NOMO-1 treated with dmso at 0.1 percent for 144 hours (cell line): ENCODE results near the gene DHRS12.
"Not testable (repeated sequence)": the region's sequence is repeated elsewhere in the genome, so short reads cannot be mapped to it uniquely, and the experiment has no call there.

Experiments used
- DNase-seq: peaks from one replicate; lab custom pipeline; 2025; ENCODE audit not compliant: unreplicated experiment; lab: John Stamatoyannopoulos, UW

Gene DHRS12

DNA sequence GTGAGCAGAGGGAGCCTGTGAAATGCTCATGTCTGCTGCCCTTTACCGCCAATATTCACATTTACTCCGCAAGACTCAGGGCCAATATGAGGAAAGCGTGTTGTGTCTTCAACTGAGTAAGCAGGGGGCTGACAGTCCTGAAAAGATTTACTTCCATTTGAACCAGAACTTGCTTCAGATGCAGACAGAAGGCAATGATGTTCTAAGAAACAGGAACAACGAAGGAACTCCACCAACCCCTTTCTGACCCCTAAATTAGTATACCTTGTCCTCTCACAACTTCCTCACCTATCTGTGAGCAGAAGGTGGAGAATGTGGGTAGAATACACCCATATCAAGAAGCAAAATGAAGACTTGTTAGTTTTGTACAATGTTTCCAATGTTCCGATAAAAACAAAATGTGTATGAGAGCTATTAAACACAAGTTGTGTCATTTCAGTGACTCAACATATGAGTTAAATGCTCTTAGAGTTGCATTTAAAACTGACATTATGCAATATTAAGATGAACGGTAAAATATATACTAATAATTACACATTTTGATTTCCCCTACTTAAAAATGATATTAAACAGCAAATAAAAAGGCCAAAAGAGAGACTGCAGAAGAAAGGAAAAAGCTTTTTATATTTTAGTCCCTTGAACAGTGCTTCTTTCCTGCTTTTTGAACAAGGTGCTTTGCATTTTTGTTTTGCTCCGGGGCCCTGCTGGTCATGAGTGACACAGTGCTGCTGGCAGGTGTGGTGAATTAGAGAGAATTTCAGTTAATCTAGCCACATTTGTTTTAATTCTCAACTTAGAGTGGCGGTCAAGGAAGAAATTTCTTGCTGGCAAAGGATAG is 25.0 kb upstream of the DHRS12 start:
- peak; percentile 29 for DNase-seq

DNA sequence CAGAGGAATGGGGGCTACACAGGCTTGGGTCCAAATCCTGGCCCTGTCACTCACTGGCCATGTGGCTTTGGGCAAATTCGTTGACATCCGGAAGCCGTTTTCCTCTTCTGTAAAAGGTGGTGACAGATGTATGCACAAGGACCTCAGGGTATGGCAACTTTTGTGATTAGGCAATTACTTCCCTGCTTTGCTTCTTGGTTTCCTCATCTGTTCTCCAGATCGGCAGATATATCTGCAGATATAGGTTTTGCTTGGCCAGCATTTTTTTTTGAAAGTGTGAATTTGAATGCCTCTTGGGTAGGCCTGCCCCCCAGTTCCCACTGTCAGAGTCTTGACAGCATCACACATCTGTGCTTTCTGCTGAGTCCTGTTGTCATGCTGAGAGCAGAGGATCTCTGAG is 23.3 kb upstream of the DHRS12 start:
- DNase-seq: peak; percentile 59

DNA sequence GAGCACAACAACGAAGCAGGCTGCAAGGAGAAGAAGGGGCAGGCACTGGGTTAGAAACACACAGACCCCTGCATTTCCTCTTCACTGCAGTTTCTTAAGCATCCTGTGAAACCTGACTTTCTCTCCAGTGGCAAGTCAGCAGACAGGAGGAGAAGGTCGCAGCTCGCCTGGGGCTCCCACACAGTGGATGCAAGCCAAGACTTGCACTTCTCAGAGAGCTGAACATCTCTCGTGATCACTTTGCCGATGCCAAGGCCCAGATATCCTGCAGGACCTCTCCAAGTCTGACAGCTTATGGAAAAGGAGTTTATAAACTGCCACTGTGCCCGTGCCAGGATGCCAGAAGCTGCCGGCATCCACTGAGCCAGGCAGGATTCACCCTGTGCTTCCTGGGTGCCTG is 22.6 kb upstream of the DHRS12 start:
- DNase-seq: no peak

GRCh38 chr13:51825681-51826254 is 21.8 kb upstream of the DHRS12 start:
- peak; percentile 36 for DNase-seq

- peak; percentile 89 for DNase-seq
Observed at GRCh38 chr13:51825165-51825592, 21.2 kb upstream of the DHRS12 start.

DNA sequence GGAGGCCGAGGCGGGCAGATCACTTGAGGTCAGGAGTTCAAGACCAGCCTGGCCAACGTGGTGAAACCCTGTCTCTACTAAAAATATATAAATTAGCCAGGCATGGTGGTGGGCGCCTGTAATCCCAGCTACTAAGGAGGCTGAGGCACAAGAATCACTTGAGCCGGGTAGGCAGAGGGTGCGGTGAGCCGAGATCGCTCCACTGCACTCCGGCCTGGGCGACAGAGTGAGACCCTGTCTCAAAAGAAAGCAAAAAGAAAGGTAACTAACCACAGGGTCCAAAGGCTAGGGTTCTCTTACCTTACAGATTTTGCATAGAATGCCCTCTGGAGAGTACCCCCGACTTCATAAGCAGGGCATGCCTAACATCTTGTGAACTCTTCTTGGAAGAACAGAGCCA is 20.7 kb upstream of the DHRS12 start:
- not testable (repeated sequence) for DNase-seq

- DNase-seq: no peak
Observed at GRCh38 chr13:51823863-51824262, 19.9 kb upstream of the DHRS12 start.

GRCh38 chr13:51823359-51823758 is 19.4 kb upstream of the DHRS12 start:
- no peak for DNase-seq

GRCh38 chr13:51822106-51822815 is 18.3 kb upstream of the DHRS12 start:
- DNase-seq: no peak

DNA sequence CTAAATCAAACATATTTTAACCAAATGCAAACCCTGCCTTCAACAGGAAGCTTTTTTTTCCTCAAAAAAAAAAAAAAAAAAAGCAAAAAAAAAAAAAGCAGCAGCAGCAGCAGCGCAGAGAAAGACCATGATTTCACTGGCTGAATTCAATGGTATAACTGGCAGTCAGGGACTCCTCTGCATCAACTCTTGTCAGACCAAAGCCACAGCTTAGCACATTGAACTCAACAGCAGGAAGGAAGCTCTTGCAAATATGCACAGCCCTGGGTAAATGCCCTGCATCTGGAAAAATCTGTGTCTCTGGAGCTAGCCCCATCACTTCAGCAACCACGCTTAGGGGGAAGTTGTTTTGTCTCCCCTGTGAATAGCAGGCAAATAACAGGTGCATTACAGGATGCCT is 17.6 kb upstream of the DHRS12 start:
- peak; percentile 46 for DNase-seq

DNA sequence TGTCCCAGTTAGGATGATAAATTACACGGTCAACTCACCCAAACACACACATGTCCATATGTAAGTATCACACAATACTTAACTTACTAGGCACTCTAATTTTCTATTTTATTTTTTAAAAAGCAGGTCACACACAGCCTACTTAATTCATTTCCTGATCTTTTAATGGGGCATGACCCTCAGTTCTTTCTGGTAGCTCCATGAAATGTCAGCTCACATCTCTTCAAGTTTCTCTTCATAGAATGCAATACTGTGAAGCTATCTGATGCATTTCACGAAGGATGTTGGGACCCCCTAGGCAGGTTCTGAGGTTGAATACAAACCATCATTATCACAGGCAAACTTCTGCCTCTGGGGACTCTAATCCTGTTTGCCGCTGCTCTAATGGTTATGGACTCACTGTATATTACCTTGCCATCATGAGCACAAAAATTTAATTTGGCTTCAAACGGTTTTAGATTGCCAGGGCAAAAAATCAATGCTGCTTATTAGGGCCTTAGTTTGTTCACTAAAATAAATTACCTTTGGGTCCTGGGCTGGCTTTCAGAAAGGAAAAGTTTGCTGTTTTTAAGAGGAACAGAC is 16.1 kb upstream of the DHRS12 start:
- no peak for DNase-seq

DNA sequence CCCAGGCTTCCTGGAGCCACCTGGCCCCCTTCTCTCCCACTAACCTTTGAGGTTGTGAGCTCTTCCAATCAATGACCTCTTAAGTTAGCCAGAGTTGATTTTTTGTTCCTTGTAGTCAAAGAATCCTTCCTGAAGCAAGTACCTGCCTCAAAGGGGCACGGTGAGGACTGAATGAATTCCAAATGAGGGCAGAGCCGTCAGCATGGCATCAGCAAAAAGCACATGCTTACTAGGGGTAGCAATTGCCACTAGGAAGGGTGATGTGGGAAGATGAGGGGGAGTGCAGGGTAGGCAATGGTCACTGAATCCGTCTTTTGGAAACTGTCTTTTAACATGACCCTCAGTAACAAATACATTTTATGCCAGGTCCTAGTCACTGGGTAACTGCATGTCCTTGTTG is 15.6 kb upstream of the DHRS12 start:
- no peak for DNase-seq

DNA sequence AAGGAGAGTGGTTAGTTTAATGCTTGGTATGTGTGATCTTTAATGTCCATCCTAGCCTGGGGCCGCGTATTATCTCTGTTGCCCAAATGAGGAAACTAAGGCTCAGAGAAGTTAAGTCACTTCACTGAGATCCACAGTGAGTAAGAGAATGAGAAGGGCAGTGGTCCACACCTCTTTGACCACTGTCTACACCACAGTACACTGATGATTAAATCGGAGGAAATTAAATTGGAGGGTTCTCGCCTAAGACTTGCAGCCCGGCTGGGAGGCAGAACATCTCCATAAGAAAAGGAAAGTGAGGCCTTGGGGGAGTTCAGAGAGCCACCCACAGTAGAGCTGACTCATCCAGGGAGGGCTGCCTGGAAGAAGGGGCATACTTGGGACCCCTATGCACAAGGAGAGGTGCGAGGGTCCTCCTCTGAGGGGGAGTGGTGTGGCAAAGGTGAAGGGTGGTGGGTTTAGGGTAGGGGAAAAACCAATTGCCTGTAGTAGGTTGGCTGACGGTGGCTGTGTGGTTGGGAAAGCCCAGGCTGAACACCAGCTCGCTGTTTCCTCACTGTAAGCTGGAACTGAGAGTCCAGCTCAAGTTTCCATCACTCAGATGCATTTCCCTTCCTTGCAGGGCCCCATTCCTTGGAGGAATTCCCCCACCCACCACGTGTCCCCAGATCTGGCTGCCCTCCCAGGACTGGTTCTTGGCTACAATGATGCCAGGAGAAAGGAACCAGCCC is 15.0 kb upstream of the DHRS12 start:
- no peak for DNase-seq

GRCh38 chr13:51818276-51818675 is 14.3 kb upstream of the DHRS12 start:
- DNase-seq: no peak

DNA sequence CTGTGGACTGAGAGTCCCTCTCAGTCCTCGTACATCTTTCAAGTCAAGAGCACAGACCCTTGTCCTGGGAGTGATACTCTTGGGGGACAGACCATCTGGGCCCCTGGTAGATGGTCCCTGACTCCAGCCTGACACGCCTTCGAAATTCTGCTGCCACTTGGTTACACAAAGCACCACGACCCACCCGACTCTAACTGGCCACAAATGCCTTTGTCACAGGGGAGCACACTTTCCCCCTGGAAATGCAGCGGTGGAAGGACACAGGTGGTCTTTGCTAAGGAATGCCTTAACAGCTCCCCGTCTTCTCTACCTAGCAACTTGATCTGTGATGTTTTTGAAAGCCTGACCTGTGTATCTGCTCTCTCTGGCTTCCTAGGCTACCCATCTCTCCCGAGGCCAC is 13.8 kb upstream of the DHRS12 start:
- no peak for DNase-seq

DNA sequence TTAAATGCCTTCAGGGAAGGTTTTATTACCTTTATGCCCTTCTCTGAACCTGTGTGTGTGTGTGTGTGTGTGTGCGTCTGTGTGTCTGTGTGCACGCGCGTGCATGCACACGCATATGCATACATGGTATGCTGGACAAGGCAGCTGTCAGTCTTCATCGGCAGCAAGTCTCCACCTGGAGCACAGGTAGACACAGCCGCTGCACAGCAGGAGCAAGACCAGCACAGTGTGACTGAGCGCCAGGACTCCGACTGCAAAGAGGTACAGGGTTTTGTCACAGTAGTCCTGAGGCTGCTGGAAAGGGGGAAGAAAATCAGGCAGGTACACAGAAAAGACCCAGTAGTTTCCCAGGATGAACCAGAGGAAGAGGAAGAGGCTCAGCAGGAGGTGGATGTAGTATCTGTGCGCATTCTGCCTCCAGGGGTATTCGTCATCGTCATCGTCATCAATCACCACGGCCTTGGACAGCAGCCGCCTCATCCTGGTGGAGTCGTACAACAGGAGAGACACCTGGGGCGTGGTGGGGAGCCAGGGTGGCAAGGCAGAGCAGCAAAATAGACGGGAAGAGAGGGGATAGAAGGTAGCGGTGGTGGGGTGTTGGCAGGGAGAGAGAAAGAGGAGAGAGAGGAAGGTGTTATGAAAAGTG is 12.8 kb upstream of the DHRS12 start:
- no peak for DNase-seq

GRCh38 chr13:51815848-51816247 is 11.9 kb upstream of the DHRS12 start:
- DNase-seq: no peak

- peak; percentile 59 for DNase-seq
Observed at GRCh38 chr13:51814825-51815650, 11.1 kb upstream of the DHRS12 start.

DNA sequence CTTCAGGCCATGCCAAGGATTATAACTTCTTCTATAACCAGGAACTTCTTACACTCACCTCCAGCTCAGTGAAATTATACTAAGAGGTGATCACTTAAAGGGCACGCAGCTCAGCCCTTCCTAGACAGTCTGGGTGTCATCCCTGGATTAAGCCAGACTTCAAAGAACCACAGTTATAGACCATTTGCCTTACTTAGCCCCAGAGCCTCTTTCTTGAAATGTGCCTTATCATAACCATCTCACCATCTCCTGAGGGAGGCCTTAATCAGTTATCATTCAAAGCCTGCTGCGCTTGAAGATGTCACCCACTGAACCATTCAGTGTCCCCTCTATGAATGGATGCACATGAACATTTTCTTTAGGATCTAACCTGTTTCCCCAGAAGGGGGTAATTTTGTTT is 10.1 kb upstream of the DHRS12 start:
- no peak for DNase-seq
